K562 (cell line): Measurements from ENCODE around the gene IL12A.

Experiments
- DMBX1 ChIP-seq: fragments of 250-450 bp; sonication (Bioruptor Pico); IDR thresholded peaks from 2 replicates; pipeline ENCODE4 v1.8.0; 2022; ENCODE audit warnings: inconsistent platforms, mild to moderate bottlenecking, moderate library complexity, borderline replicate concordance
- HBP1 ChIP-seq: fragments of 450-650 bp; formaldehyde crosslinking; IDR thresholded peaks from 2 replicates; pipeline ENCODE4 v1.4.0; 2022; ENCODE audit warnings: missing genetic modification characterization
- POU5F1 ChIP-seq: fragments of 150-350 bp; IDR thresholded peaks from 2 replicates; pipeline ENCODE4 v1.6.1; 2014; ENCODE audit warnings: borderline replicate concordance, low read length, low read depth, mild to moderate bottlenecking; ENCODE audit not compliant: partially characterized antibody
- TF ChIP-seq, protein P1 (sequence below): sonication (generic); formaldehyde crosslinking; IDR thresholded peaks from 2 replicates; pipeline ENCODE4 v1.9.0; 2022; ENCODE audit warnings: mild to moderate bottlenecking, missing genetic modification reagents
- TF ChIP-seq, protein P2 (sequence below), 3 experiments: IDR thresholded peaks in 2 of 3; conservative IDR thresholded peaks in 1 of 3; 2 replicates each; pipeline ENCODE4 v1.5.1; 2011 to 2012; ENCODE audit warnings: low read length in 3 of 3, mild to moderate bottlenecking in 3 of 3, control low read depth in 2 of 3, improper control_type of control experiment in 1 of 3, inconsistent platforms in 1 of 3, low read depth in 1 of 3, mixed read lengths in 1 of 3, moderate library complexity in 1 of 3; ENCODE audit not compliant: insufficient read depth in 2 of 3

- TF ChIP-seq POU5F1 (no peak), HBP1 (CRISPR knock-in tag) (no peak), DMBX1 (CRISPR knock-in tag) (no peak)
- TF ChIP-seq, protein P1, sequence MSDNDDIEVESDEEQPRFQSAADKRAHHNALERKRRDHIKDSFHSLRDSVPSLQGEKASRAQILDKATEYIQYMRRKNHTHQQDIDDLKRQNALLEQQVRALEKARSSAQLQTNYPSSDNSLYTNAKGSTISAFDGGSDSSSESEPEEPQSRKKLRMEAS = no peak
- TF ChIP-seq, protein P2, sequence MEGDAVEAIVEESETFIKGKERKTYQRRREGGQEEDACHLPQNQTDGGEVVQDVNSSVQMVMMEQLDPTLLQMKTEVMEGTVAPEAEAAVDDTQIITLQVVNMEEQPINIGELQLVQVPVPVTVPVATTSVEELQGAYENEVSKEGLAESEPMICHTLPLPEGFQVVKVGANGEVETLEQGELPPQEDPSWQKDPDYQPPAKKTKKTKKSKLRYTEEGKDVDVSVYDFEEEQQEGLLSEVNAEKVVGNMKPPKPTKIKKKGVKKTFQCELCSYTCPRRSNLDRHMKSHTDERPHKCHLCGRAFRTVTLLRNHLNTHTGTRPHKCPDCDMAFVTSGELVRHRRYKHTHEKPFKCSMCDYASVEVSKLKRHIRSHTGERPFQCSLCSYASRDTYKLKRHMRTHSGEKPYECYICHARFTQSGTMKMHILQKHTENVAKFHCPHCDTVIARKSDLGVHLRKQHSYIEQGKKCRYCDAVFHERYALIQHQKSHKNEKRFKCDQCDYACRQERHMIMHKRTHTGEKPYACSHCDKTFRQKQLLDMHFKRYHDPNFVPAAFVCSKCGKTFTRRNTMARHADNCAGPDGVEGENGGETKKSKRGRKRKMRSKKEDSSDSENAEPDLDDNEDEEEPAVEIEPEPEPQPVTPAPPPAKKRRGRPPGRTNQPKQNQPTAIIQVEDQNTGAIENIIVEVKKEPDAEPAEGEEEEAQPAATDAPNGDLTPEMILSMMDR (IDR thresholded peaks at IDR 0.05 in 2 of 3, conservative IDR thresholded peaks at IDR 0.05 in 1 of 3; ENCODE audit: insufficient read depth in 2 of 3, low read depth in 1 of 3, low read length in 3 of 3) = no peak
Measured at GRCh38 chr3:160035757-160036156, 47.1 kb downstream of the IL12A start.
